Neural cell (in vitro differentiated cells): ENCODE measurements around the gene PLAAT4. TPM values are rescaled to one million over a fixed set of nuclear protein-coding genes. Genes with fewer than 3 reads are reported as not detected.

Source experiments
- H2AFZ ChIP-seq: fragments of 200-600, 300-800 bp; sonication (generic), shearing (Covaris generic); 2 replicates; pipeline ENCODE4 v1.6.0; 2014; ENCODE audit warnings: low read depth, mild to moderate bottlenecking, antibody characterized with exemption, low read length, moderate library complexity
- H3F3A ChIP-seq: fragments of 200-600 bp; shearing (Covaris generic); 2 replicates; pipeline ENCODE4 v1.6.1; 2016; ENCODE audit warnings: mild to moderate bottlenecking, moderate library complexity, mixed read lengths, antibody characterized with exemption, low read length; ENCODE audit not compliant: insufficient read depth, poor library complexity, severe bottlenecking
- H3K27ac ChIP-seq: fragments of 200-600, 300-800 bp; sonication (generic), shearing (Covaris generic); 2 replicates; pipeline ENCODE4 v1.5.1; 2014; ENCODE audit warnings: mild to moderate bottlenecking, low read length, moderate library complexity
- H3K27me3 ChIP-seq: fragments of 300-800, 200-600 bp; sonication (generic), shearing (Covaris generic); 2 replicates; pipeline ENCODE4 v1.6.0; 2014; ENCODE audit warnings: mild to moderate bottlenecking, low read depth, low read length, moderate library complexity; ENCODE audit not compliant: insufficient read depth
- H3K36me3 ChIP-seq: fragments of 300-800, 200-600 bp; sonication (generic), shearing (Covaris generic); 2 replicates; pipeline ENCODE4 v1.5.1; 2014; ENCODE audit warnings: mild to moderate bottlenecking, antibody characterized with exemption, low read length, moderate library complexity; ENCODE audit not compliant: insufficient read depth
- H3K4me2 ChIP-seq: fragments of 300-800, 200-600 bp; sonication (generic), shearing (Covaris generic); 2 replicates; pipeline ENCODE4 v1.6.0; 2014; ENCODE audit warnings: mild to moderate bottlenecking, low read length
- H3K4me3 ChIP-seq: fragments of 300-800, 200-600 bp; sonication (generic), shearing (Covaris generic); 2 replicates; pipeline ENCODE4 v1.5.1; 2014; ENCODE audit warnings: mild to moderate bottlenecking, low read length, moderate library complexity
- H3K79me2 ChIP-seq: fragments of 200-600 bp; shearing (Covaris generic); replicated peaks from 2 replicates; pipeline ENCODE4 v1.6.0; 2014; ENCODE audit warnings: mild to moderate bottlenecking, low read length, moderate library complexity; ENCODE audit not compliant: insufficient read depth
- H3K9ac ChIP-seq: fragments of 300-800, 200-600 bp; sonication (generic), shearing (Covaris generic); 2 replicates; pipeline ENCODE4 v1.6.1; 2016; ENCODE audit warnings: mild to moderate bottlenecking, low read length, mixed read lengths
- H3K9me2 ChIP-seq: fragments of 200-600 bp; shearing (Covaris generic); 2 replicates; pipeline ENCODE4 v1.6.1; 2016; ENCODE audit warnings: mild to moderate bottlenecking, low read length, mixed read lengths; ENCODE audit not compliant: insufficient read depth
- H3K9me3 ChIP-seq: fragments of 200-600, 300-800 bp; sonication (generic), shearing (Covaris generic); 2 replicates; pipeline ENCODE4 v1.6.1; 2016; ENCODE audit warnings: mild to moderate bottlenecking, mixed run types, low read length, moderate library complexity, mixed read lengths
- H4K20me1 ChIP-seq: fragments of 200-600 bp; shearing (Covaris generic); 2 replicates; pipeline ENCODE4 v1.6.1; 2016; ENCODE audit warnings: mild to moderate bottlenecking, mixed run types; ENCODE audit not compliant: insufficient read depth
- EP300 ChIP-seq: fragments of 450-650 bp; conservative IDR thresholded peaks from 2 replicates; pipeline ENCODE4 v1.6.1; 2014; ENCODE audit warnings: antibody characterized with exemption, mild to moderate bottlenecking, moderate library complexity; ENCODE audit not compliant: poor library complexity, severe bottlenecking
- EZH2 ChIP-seq: fragments of 200-600, 300-800 bp; shearing (Covaris generic), sonication (generic); IDR thresholded peaks from 2 replicates; pipeline ENCODE4 v1.6.1; 2014; ENCODE audit warnings: antibody characterized with exemption, low read length, borderline replicate concordance, mild to moderate bottlenecking; ENCODE audit not compliant: insufficient read depth, poor library complexity, severe bottlenecking
- MXI1 ChIP-seq: fragments of 450-650 bp; conservative IDR thresholded peaks from 2 replicates; pipeline ENCODE4 v1.6.1; 2014; ENCODE audit warnings: antibody characterized with exemption, mild to moderate bottlenecking; ENCODE audit not compliant: poor library complexity, severe bottlenecking
- POLR2AphosphoS5 ChIP-seq: IDR thresholded peaks from 2 replicates; pipeline ENCODE4 v1.6.1; 2012
- RAD21 ChIP-seq: fragments of 450-650 bp; conservative IDR thresholded peaks from 2 replicates; pipeline ENCODE4 v1.6.1; 2014; ENCODE audit warnings: antibody characterized with exemption, mild to moderate bottlenecking, moderate library complexity
- SMC3 ChIP-seq: fragments of 450-650 bp; conservative IDR thresholded peaks from 2 replicates; pipeline ENCODE4 v1.6.1; 2014; ENCODE audit warnings: antibody characterized with exemption, mild to moderate bottlenecking, moderate library complexity; ENCODE audit not compliant: poor library complexity
- TAF1 ChIP-seq: IDR thresholded peaks from 2 replicates; pipeline ENCODE4 v1.6.1; 2012; ENCODE audit warnings: low read depth
- polyA plus RNA-seq: library from polyadenylated mRNA; depleted of rRNA; stranded (reverse); fragments of >200 nt; gene quantifications from 2 replicates; pipeline ENCODE4 v1.2.3, GENCODE V29; 2014
- TF ChIP-seq, protein P1 (sequence below): IDR thresholded peaks from 2 replicates; pipeline ENCODE4 v1.6.1; 2012; ENCODE audit warnings: borderline replicate concordance
- TF ChIP-seq, protein P2 (sequence below): fragments of 450-650 bp; IDR thresholded peaks from 2 replicates; pipeline ENCODE4 v1.5.1; 2014; ENCODE audit warnings: antibody characterized with exemption, mild to moderate bottlenecking, moderate library complexity; ENCODE audit not compliant: poor library complexity, severe bottlenecking

Gene PLAAT4
- polyA plus RNA-seq, 1 donor from 2014 or later: not detected

GRCh38 chr11:63492441-63492840 is 44.2 kb upstream of the PLAAT4 start:
- H3K4me2 ChIP-seq: no peak overlapping the region
- no peaks in the 10 kb centered on the region for H3F3A ChIP-seq
- H3K9ac ChIP-seq: no peak overlapping the region
- no peaks in the 10 kb centered on the region for H3K36me3 ChIP-seq
- H3K79me2 ChIP-seq: no peaks in the 10 kb centered on the region
- H3K9me2 ChIP-seq: no peaks in the 10 kb centered on the region
- no peaks in the 10 kb centered on the region for H3K9me3 ChIP-seq
- no peaks in the 10 kb centered on the region for H4K20me1 ChIP-seq
- H2AFZ ChIP-seq: no peak overlapping the region
- no peak overlapping the region for H3K27ac ChIP-seq
- TF ChIP-seq MXI1 (no peak), EP300 (no peak), RAD21 (no peak), SMC3 (no peak), EZH2 (no peak), POLR2AphosphoS5 (no peak), TAF1 (no peak)
- TF ChIP-seq, protein P1, sequence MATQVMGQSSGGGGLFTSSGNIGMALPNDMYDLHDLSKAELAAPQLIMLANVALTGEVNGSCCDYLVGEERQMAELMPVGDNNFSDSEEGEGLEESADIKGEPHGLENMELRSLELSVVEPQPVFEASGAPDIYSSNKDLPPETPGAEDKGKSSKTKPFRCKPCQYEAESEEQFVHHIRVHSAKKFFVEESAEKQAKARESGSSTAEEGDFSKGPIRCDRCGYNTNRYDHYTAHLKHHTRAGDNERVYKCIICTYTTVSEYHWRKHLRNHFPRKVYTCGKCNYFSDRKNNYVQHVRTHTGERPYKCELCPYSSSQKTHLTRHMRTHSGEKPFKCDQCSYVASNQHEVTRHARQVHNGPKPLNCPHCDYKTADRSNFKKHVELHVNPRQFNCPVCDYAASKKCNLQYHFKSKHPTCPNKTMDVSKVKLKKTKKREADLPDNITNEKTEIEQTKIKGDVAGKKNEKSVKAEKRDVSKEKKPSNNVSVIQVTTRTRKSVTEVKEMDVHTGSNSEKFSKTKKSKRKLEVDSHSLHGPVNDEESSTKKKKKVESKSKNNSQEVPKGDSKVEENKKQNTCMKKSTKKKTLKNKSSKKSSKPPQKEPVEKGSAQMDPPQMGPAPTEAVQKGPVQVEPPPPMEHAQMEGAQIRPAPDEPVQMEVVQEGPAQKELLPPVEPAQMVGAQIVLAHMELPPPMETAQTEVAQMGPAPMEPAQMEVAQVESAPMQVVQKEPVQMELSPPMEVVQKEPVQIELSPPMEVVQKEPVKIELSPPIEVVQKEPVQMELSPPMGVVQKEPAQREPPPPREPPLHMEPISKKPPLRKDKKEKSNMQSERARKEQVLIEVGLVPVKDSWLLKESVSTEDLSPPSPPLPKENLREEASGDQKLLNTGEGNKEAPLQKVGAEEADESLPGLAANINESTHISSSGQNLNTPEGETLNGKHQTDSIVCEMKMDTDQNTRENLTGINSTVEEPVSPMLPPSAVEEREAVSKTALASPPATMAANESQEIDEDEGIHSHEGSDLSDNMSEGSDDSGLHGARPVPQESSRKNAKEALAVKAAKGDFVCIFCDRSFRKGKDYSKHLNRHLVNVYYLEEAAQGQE: no peak
- TF ChIP-seq, protein P2, sequence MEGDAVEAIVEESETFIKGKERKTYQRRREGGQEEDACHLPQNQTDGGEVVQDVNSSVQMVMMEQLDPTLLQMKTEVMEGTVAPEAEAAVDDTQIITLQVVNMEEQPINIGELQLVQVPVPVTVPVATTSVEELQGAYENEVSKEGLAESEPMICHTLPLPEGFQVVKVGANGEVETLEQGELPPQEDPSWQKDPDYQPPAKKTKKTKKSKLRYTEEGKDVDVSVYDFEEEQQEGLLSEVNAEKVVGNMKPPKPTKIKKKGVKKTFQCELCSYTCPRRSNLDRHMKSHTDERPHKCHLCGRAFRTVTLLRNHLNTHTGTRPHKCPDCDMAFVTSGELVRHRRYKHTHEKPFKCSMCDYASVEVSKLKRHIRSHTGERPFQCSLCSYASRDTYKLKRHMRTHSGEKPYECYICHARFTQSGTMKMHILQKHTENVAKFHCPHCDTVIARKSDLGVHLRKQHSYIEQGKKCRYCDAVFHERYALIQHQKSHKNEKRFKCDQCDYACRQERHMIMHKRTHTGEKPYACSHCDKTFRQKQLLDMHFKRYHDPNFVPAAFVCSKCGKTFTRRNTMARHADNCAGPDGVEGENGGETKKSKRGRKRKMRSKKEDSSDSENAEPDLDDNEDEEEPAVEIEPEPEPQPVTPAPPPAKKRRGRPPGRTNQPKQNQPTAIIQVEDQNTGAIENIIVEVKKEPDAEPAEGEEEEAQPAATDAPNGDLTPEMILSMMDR: no peak
- H3K4me3 ChIP-seq: no peak overlapping the region
- H3K27me3 ChIP-seq: peaks cover 20% of the 10 kb centered on the region

- no peak for TF ChIP-seq SMC3
- no peak for TF ChIP-seq EP300
- TF ChIP-seq EZH2: no peak
- TF ChIP-seq, protein P1: no peak
- TF ChIP-seq TAF1: no peak
- TF ChIP-seq POLR2AphosphoS5: no peak
- TF ChIP-seq, protein P2: no peak
- TF ChIP-seq MXI1: no peak
- no peak for TF ChIP-seq RAD21
- no peaks in the 10 kb centered on the region for H3K9me3 ChIP-seq
Measured at GRCh38 chr11:63493127-63493526, 43.5 kb upstream of the PLAAT4 start.

More at GRCh38 chr11:63493127-63493526, 43.5 kb upstream of the PLAAT4 start:
- Histone ChIP-seq H3K9me2 (no peaks in the 10 kb centered on the region), H3K27ac (no peak overlapping the region), H4K20me1 (no peaks in the 10 kb centered on the region), H3K36me3 (no peaks in the 10 kb centered on the region), H3K79me2 (no peaks in the 10 kb centered on the region), H3K27me3 (peaks cover 20% of the 10 kb centered on the region), H3K9ac (no peak overlapping the region), H3F3A (no peaks in the 10 kb centered on the region), H3K4me2 (no peak overlapping the region), H2AFZ (no peak overlapping the region), H3K4me3 (no peak overlapping the region)
